Vagina (tissue), 2 donors: ENCODE data around the gene CDR2L. TPM values are rescaled to one million over a fixed set of nuclear protein-coding genes. Genes with fewer than 3 reads are reported as not detected.
"Not testable (repeated sequence)": the region's sequence is repeated elsewhere in the genome, so short reads cannot be mapped to it uniquely, and the experiment has no call there.

Experiments
- DNase-seq, 2 donors: peaks; one replicate each; pipeline ENCODE4 v3.0.0-alpha.2; 2017; ENCODE audit errors: extremely low spot score in 2 of 2
- H3K27ac ChIP-seq: fragments of 200-600 bp; sonication (generic); one replicate; pipeline ENCODE4 v1.5.1; 2019
- H3K27me3 ChIP-seq: fragments of 200-600 bp; sonication (generic); one replicate; pipeline ENCODE4 v1.5.1; 2019
- H3K36me3 ChIP-seq, 2 donors: fragments of 200-600 bp; sonication (generic); one replicate each; pipeline ENCODE4 v1.5.1; 2017 to 2019
- H3K4me1 ChIP-seq: fragments of 200-600 bp; sonication (generic); one replicate; pipeline ENCODE4 v1.5.1; 2019
- H3K4me3 ChIP-seq, 2 donors: fragments of 200-600 bp; sonication (generic); 1 replicate in 1 of 2; 2 replicates in 1 of 2; pipeline ENCODE4 v1.5.1; 2016 to 2019
- H3K9me3 ChIP-seq: fragments of 200-600 bp; sonication (generic); one replicate; pipeline ENCODE4 v1.5.1; 2019
- POLR2A ChIP-seq, 2 donors: fragments of 450-650 bp; IDR thresholded peaks; one replicate each; pipeline ENCODE4 v1.6.1; 2017; ENCODE audit warnings: antibody characterized with exemption in 2 of 2, mild to moderate bottlenecking in 2 of 2, moderate library complexity in 2 of 2
- POLR2AphosphoS5 ChIP-seq, 2 donors: sonication (generic); formaldehyde crosslinking; IDR thresholded peaks; one replicate each; pipeline ENCODE4 v1.9.0; 2017; ENCODE audit warnings: antibody characterized with exemption in 2 of 2, mild to moderate bottlenecking in 2 of 2, low read depth in 1 of 2; ENCODE audit not compliant: insufficient read depth in 1 of 2
- intact Hi-C: fragments of 100-400 bp; cut with DNase I; formaldehyde crosslinking; loops from one replicate; pipeline ENCODE4 v1.15.1; 2023
- total RNA-seq: library from RNA; depleted of rRNA; stranded (reverse); fragments of >200 nt; gene quantifications from one replicate; pipeline ENCODE4 v1.2.3, GENCODE V29; 2016
- TF ChIP-seq, protein P1 (sequence below), 3 experiments: fragments of 450-650 bp in 2 of 3; fragments of 200-600 bp in 1 of 3; sonication (generic) in 1 of 3; IDR thresholded peaks; one replicate each; pipeline ENCODE4 v1.5.1; 2017 to 2019; ENCODE audit warnings: antibody characterized with exemption in 3 of 3, mild to moderate bottlenecking in 2 of 3, moderate library complexity in 2 of 3

Gene CDR2L
- total RNA-seq, 1 donor from 2014 or later = 13.5 TPM

DNA sequence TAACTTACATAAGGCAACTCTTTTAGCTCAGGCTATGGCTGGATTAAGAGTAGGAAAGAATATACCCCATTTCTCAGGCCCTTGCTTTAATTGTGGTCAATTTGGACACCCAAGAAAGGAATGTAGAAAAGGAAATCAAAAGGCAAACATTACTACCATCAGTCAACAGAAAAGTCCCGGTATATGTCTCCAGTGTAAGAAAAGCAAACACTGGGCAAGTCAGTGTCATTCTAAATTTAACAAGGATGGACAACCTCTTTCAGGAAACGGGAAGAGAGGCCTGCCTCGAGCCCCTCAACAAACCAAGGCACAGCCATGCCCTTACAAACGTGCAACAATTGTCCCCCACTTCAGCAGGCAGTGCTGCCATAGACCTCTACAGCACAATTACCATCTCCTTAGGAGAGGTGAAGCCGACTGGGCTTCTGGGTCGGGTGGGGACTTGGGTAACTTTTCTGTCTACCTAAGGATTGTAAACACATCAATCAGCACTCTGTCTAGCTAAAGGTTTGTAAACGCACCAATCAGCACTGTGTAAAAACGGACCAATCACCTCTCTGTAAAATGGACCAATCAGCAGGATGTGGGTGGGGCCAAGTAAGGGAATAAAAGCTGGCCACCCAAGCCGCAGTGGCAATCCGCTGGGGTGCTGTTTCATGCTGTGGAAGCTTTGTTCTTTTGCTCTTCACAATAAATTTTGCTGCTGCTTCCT lies 37.4 kb downstream of the CDR2L start:
- Histone ChIP-seq H3K27ac (no peak overlapping the region), H3K27me3 (no peaks in the 10 kb centered on the region), H3K9me3 (no peaks in the 10 kb centered on the region), H3K36me3 (peaks cover 0 to 24% of the 10 kb centered on the region in 2 donors), H3K4me3 (no peak overlapping the region), H3K4me1 (no peaks in the 10 kb centered on the region)
- no peak for DNase-seq
- TF ChIP-seq, protein P1, sequence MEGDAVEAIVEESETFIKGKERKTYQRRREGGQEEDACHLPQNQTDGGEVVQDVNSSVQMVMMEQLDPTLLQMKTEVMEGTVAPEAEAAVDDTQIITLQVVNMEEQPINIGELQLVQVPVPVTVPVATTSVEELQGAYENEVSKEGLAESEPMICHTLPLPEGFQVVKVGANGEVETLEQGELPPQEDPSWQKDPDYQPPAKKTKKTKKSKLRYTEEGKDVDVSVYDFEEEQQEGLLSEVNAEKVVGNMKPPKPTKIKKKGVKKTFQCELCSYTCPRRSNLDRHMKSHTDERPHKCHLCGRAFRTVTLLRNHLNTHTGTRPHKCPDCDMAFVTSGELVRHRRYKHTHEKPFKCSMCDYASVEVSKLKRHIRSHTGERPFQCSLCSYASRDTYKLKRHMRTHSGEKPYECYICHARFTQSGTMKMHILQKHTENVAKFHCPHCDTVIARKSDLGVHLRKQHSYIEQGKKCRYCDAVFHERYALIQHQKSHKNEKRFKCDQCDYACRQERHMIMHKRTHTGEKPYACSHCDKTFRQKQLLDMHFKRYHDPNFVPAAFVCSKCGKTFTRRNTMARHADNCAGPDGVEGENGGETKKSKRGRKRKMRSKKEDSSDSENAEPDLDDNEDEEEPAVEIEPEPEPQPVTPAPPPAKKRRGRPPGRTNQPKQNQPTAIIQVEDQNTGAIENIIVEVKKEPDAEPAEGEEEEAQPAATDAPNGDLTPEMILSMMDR (IDR thresholded peaks at IDR 0.05) = no peak
- TF ChIP-seq POLR2A (IDR thresholded peaks at IDR 0.05) = no peak
- TF ChIP-seq POLR2AphosphoS5 (IDR thresholded peaks at IDR 0.05; ENCODE audit: insufficient read depth in 1 of 2, low read depth in 1 of 2) = no peak
- intact Hi-C loops = no loop called here

DNA sequence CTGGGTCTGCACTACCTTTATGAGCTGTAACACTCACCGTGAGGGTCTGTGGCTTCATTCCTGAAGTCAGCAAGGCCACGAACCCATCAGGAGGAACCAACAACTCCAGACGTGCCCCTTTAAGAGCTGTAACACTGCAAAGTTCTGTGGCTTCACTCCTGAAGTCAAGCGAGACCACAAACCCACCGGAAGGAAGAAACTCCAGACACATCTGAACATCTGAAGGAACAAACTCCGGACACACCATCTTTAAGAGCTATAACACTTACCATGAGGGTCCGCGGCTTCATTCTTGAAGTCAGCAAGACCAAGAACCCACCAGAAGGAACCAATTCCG lies 37.9 kb downstream of the CDR2L start:
- H3K9me3 ChIP-seq, intact Hi-C loops, H3K4me3 ChIP-seq, H3K27ac ChIP-seq, H3K27me3 ChIP-seq, H3K4me1 ChIP-seq, DNase-seq: not testable (repeated sequence)
- peaks cover 0 to 22% of the 10 kb centered on the region in 2 donors for H3K36me3 ChIP-seq

DNA sequence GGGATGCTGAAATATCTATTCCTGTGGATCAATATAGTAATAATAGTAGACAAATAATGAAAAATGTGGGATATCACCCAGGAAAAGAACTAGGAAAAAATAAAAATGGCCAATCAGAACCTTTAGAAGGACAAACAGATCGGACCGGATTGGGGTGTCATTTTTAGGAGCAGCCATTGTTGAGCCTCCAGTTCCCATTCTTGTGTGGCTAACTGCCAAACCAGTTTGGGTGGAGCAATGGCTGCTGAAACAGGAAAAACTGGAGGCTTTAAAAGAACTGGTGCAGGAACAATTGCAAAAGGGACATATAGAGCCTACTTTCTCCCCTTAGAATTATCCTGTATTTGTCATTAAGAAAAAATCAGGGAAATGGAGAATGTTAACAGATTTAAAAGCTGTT lies 39.2 kb downstream of the CDR2L start:
- DNase-seq, H3K36me3 ChIP-seq, H3K4me3 ChIP-seq, H3K4me1 ChIP-seq, intact Hi-C loops, H3K9me3 ChIP-seq, H3K27me3 ChIP-seq, H3K27ac ChIP-seq: not testable (repeated sequence)

DNA sequence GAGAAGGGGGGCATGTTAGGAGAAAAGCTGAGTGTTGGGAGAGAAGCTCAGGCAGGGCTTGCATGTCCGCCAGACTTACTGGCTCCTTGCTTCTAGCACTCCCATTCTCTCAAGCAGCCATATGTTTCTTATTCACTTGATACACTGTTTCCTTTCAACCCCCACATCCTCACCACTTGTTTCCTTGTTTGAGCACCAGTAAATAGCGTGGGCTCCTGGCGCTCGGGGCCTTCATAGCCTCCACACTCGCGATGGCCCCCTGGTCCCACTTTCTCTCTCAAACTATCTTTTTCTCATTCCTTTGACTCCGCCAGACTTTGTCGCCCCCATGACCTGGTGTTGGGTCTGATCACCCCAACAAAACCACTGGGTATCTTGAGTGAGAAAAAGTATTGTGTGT lies 42.7 kb downstream of the CDR2L start:
- intact Hi-C loops = loop anchor here (10.0 kb wide), 1 partner anchor 65 kb away; no protein-coding TSS in a partner anchor

DNA sequence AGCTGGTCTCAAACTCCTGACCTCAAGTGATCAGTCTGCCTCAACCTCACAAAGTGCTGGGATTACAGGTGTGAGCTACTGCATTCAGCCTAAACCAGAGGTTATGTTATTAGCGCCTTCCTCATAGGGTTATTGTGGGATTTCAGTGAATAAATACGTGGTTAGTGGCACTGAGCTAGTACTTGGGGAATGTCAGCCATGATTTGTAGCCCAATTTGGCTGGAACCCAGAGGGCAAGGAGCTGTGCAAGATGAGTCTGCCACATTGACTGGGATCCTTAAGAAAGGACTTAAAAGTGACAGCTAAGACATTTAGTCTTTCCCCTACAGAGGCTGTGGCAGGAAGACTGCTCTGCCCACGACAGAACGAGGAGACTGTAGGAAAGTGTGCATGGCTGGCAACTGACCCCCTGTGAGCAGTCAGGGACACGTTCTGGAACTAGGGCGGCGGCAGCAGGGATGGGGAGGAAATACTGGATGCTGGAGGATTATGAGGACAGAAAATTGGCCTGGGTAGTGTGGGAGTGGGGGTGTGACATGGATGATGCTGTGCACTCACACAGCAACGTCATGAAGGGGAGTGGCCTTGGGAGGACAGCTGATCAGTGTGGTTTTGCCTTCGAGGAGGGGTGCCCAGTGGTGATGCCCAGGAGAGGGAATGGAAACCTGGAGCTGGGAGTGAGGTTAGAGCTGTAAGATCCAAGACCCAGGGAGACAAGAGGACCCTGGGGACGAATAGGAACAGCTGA lies 44.7 kb downstream of the CDR2L start:
- TF ChIP-seq POLR2AphosphoS5 (IDR thresholded peaks at IDR 0.05; ENCODE audit: insufficient read depth in 1 of 2, low read depth in 1 of 2) = peak; percentile 60 to 77
- TF ChIP-seq POLR2A (IDR thresholded peaks at IDR 0.05) = peak in 1 of 2 donors; percentile 11
- TF ChIP-seq, protein P1 (IDR thresholded peaks at IDR 0.05) = no peak
- Histone ChIP-seq H3K27ac (peak overlapping the region; percentile 98), H3K4me3 (peak overlapping the region; percentile 44 to 81), H3K36me3 (no peaks in the 10 kb centered on the region), H3K4me1 (peaks cover 37% of the 10 kb centered on the region), H3K9me3 (no peaks in the 10 kb centered on the region), H3K27me3 (no peaks in the 10 kb centered on the region)
- DNase-seq = peak in 1 of 2 donors; percentile 94
- intact Hi-C loops = loop anchor here (10.0 kb wide), 1 partner anchor 67 kb away; no protein-coding TSS in a partner anchor

More for the DNA sequence above, 42.7 kb downstream of the CDR2L start:
- Histone ChIP-seq H3K27ac (no peak overlapping the region), H3K4me3 (no peak overlapping the region), H3K27me3 (no peaks in the 10 kb centered on the region), H3K36me3 (no peaks in the 10 kb centered on the region), H3K4me1 (peaks cover 23% of the 10 kb centered on the region), H3K9me3 (no peaks in the 10 kb centered on the region)
- TF ChIP-seq, protein P1 (IDR thresholded peaks at IDR 0.05) = no peak
- no peak for TF ChIP-seq POLR2AphosphoS5 (IDR thresholded peaks at IDR 0.05; ENCODE audit: insufficient read depth in 1 of 2, low read depth in 1 of 2)
- TF ChIP-seq POLR2A (IDR thresholded peaks at IDR 0.05) = no peak
- DNase-seq = no peak
